Measurements from ENCODE around the gene RASL10B.

RASL10B gene

DNA sequence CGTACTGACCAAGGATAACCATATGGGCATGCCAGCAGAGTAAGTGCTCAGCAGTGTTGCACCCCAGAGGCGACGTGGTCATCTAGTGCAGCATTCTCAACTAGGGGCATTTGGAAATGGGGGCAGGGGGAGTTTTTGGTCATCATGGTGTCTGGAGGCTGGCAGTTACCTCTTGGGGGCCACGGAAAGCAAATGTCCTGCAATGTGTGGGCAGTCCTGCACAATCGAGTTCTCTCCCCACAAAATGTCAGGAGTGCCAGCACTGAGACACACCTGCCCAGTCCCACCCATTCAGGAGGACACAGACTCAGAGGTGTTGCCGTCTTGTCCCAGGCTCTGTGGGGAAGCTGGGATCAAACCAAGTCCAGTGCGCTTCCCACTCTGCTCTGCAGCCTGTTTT lies 3.0 kb downstream of the RASL10B start:
- TF ChIP-seq, protein P1, sequence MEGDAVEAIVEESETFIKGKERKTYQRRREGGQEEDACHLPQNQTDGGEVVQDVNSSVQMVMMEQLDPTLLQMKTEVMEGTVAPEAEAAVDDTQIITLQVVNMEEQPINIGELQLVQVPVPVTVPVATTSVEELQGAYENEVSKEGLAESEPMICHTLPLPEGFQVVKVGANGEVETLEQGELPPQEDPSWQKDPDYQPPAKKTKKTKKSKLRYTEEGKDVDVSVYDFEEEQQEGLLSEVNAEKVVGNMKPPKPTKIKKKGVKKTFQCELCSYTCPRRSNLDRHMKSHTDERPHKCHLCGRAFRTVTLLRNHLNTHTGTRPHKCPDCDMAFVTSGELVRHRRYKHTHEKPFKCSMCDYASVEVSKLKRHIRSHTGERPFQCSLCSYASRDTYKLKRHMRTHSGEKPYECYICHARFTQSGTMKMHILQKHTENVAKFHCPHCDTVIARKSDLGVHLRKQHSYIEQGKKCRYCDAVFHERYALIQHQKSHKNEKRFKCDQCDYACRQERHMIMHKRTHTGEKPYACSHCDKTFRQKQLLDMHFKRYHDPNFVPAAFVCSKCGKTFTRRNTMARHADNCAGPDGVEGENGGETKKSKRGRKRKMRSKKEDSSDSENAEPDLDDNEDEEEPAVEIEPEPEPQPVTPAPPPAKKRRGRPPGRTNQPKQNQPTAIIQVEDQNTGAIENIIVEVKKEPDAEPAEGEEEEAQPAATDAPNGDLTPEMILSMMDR (IDR thresholded peaks at IDR 0.05; ENCODE audit: low read depth, low read length) = no peak
- no peak overlapping the region for H3K4me3 ChIP-seq (ENCODE audit: low read depth, low read length)

DNA sequence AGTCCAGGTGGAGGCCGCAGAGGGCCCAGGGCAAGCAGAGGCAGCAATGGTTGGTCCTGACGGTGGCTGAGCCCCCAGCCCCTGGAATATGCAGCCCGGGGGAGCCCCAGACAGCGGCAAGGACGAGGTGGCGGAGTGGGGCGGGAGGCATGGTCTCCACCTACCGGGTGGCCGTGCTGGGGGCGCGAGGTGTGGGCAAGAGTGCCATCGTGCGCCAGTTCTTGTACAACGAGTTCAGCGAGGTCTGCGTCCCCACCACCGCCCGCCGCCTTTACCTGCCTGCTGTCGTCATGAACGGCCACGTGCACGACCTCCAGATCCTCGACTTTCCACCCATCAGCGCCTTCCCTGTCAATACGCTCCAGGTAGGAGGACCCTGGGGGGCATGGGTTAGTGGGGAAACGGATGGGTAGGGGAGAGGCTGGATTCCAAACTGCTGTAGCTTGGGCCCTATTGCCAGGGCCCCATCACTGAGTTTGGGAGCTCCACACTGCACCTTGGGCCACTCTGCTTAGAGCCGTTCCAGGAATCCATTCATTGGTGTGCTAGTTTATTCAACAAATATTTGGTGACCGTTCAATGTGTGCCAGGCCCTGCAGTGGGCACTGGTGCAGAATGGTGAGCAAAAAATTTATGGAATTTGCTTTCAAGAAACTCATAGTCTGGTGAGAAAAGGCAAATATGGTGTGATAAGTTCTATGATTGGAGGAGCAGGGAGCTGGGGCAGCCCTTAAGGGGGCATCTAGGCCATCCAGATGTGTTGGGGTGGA lies 3.8 kb downstream of the RASL10B start:
- no peak overlapping the region for H3K4me3 ChIP-seq (ENCODE audit: low read depth, low read length)
- TF ChIP-seq, protein P1 (IDR thresholded peaks at IDR 0.05; ENCODE audit: low read depth, low read length) = no peak

DNA sequence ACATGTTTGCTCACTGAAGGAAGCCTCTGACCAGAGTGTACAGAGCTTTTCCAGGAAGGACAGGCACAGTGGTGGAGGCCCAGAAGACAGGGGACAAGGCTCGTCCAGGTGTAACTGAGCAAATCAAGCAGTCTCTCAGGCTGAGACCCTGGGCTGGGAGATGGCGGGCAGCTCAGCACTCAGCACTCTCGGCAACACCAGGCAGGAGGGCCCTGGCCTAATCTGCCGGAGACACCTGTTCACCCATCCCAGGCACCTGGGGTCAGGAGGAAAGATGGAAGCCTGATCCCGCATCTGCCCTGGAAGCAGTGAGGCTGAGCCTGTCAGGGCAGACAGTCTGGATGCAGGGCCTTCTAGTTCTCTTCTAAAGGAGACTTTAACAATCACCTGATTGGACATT lies 4.8 kb downstream of the RASL10B start:
- H3K4me3 ChIP-seq (ENCODE audit: low read depth, low read length) = no peak overlapping the region
- TF ChIP-seq, protein P1 (IDR thresholded peaks at IDR 0.05; ENCODE audit: low read depth, low read length) = no peak

DNA sequence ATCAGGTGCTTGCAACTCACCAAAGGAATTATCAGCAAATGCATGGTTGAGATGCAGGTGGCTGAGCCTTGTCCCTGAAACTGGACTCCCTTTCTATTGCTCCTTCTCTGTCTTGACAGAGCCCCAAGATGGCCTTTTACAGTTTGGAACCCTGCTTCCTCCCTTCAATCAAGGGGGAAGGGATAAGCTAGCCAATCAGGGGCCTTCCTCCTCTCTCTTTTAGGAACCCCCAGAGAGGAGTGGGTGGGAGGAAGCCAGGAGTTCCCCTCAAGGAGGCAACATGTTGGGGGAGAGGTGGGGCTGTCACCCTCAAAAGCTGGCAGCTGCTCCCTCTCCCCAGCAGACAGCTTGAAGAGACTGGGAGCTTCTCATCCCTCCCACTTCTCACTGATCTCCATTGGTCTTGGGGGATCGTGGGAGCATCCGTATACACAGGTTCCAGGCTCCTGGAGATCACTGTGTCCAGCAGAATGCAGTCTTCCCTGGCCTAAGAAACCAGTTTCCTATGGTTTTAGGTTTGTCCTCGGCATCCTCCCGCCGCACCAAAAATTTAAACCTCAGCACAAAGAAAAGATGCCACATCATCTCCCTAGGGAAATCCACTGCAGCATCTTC lies 7.2 kb downstream of the RASL10B start:
- TF ChIP-seq, protein P1 (IDR thresholded peaks at IDR 0.05; ENCODE audit: low read depth, low read length) = no peak
- no peak overlapping the region for H3K4me3 ChIP-seq (ENCODE audit: low read depth, low read length)

DNA sequence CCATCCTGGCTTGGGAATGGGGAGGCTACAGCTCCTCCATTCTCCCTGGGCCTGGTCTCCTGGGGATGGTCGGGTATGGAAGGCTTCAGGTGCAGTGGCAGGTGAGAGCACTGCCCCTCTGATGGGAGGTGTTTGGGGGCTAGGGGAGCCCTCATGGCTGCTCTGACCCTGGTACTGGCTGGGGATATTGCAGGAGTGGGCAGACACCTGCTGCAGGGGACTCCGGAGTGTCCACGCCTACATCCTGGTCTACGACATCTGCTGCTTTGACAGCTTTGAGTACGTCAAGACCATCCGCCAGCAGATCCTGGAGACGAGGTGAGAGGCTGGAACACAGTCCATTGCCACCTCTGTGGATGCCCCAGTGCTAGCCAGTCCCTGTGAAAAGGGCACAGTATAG lies 8.8 kb downstream of the RASL10B start:
- H3K4me3 ChIP-seq (ENCODE audit: low read depth, low read length) = no peak overlapping the region
- TF ChIP-seq, protein P1 (IDR thresholded peaks at IDR 0.05; ENCODE audit: low read depth, low read length) = no peak

DNA sequence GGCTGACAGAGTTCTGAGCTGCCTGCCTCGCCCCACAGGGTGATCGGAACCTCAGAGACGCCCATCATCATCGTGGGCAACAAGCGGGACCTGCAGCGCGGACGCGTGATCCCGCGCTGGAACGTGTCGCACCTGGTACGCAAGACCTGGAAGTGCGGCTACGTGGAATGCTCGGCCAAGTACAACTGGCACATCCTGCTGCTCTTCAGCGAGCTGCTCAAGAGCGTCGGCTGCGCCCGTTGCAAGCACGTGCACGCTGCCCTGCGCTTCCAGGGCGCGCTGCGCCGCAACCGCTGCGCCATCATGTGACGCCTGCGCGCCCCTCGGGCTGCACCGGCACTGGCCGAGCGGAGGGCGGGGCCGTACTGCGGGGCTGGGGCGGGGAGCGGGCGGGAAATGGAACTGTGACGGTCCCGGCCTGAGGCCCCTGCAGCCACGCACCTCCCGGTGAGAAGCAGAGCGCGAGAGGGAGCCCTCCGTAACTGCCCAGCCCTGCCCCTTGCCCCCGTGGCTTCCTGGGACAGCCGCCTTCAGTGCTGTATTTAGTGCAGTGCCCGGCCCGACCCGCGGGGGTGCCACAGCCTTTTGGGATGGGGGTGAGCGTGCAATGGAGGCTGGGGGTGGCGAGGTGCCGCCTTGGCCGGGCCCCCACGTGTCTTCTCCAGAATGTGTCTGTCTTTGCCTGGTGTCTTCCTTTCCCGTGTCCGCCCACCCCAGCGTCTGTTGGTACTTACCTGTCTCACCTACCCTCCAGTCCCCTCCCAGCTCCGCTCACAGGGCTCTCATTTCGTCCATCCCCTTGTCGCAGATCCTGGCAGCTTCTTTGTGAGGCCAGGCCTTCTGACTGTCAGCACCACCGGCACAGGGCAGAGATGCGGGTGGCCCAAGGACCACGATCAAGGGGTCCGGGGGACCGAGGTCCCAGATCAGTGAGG lies 9.8 kb downstream of the RASL10B start:
- TF ChIP-seq, protein P1 (IDR thresholded peaks at IDR 0.05; ENCODE audit: low read depth, low read length) = no peak
- no peak overlapping the region for H3K4me3 ChIP-seq (ENCODE audit: low read depth, low read length)

All from WI38 (cell line).